Naive thymus-derived CD4-positive, alpha-beta T cell (primary cell): ENCODE data around the gene TLX2. TPM values are rescaled to one million over a fixed set of nuclear protein-coding genes. Genes with fewer than 3 reads are reported as not detected.

Experiments
- ATAC-seq: fragments of 150-1000 bp; cut with Tn5 transposase; 2 replicates; pipeline ENCODE4 v1.10.0; 2021; ENCODE audit warnings: mild to moderate bottlenecking, moderate library complexity
- CTCF ChIA-PET: fragments of 350-600 bp; sonication (Branson Sonifier 250); formaldehyde crosslinking; loops from one replicate; lab custom pipeline; 2021; ENCODE audit warnings: antibody characterized with exemption; lab: Charles Lee
- POLR2A ChIA-PET: fragments of 350-600 bp; sonication (Branson Sonifier 250); formaldehyde crosslinking; loops from one replicate; lab custom pipeline; 2021; ENCODE audit warnings: antibody characterized with exemption, inconsistent platforms; lab: Charles Lee
- DNase-seq, 9 donors: peaks; one replicate each; pipeline versions ENCODE4 v3.0.0 to v3.0.0-alpha.2; 2020 to 2022; ENCODE audit warnings: mixed read lengths in 1 of 9
- H3K27ac ChIP-seq: one replicate; pipeline ENCODE4 v1.7.0; 2013; ENCODE audit warnings: mild to moderate bottlenecking, low read depth, low read length, moderate library complexity
- H3K27me3 ChIP-seq, 2 donors: one replicate each; pipeline ENCODE4 v1.7.0; 2013; ENCODE audit warnings: low read length in 2 of 2, mild to moderate bottlenecking in 2 of 2, moderate library complexity in 2 of 2; ENCODE audit not compliant: control insufficient read depth in 2 of 2, insufficient read depth in 2 of 2
- H3K36me3 ChIP-seq, 3 experiments: 1 replicate in 2 of 3; 2 replicates in 1 of 3; pipeline ENCODE4 v1.7.0; 2013; ENCODE audit warnings: low read length in 3 of 3, mild to moderate bottlenecking in 3 of 3, moderate library complexity in 1 of 3; ENCODE audit not compliant: insufficient read depth in 3 of 3, control insufficient read depth in 2 of 3
- H3K4me1 ChIP-seq, 2 donors: one replicate each; pipeline ENCODE4 v1.7.0; 2013; ENCODE audit warnings: low read length in 2 of 2, mild to moderate bottlenecking in 2 of 2, moderate library complexity in 1 of 2; ENCODE audit not compliant: control insufficient read depth in 2 of 2, insufficient read depth in 2 of 2
- H3K4me3 ChIP-seq: 2 replicates; pipeline ENCODE4 v1.7.0; 2013; ENCODE audit warnings: mild to moderate bottlenecking, low read length
- H3K9me3 ChIP-seq, 3 experiments: 1 replicate in 2 of 3; 2 replicates in 1 of 3; pipeline ENCODE4 v1.7.0; 2013; ENCODE audit warnings: low read length in 3 of 3; ENCODE audit not compliant: control insufficient read depth in 2 of 3
- H3K27ac Mint-ChIP-seq, 9 donors: one replicate each; pipeline ENCODE4 v1.8.0; 2020 to 2022; ENCODE audit warnings: mixed read lengths in 9 of 9, mild to moderate bottlenecking in 8 of 9, moderate library complexity in 5 of 9, inconsistent platforms in 2 of 9
- H3K27me3 Mint-ChIP-seq, 5 donors: one replicate each; pipeline ENCODE4 v1.8.0; 2021 to 2022; ENCODE audit warnings: mixed read lengths in 5 of 5, mild to moderate bottlenecking in 1 of 5
- H3K36me3 Mint-ChIP-seq, 5 donors: one replicate each; pipeline ENCODE4 v1.8.0; 2020 to 2022; ENCODE audit warnings: mixed read lengths in 5 of 5, mild to moderate bottlenecking in 3 of 5, inconsistent platforms in 1 of 5
- H3K4me1 Mint-ChIP-seq, 7 donors: one replicate each; pipeline ENCODE4 v1.8.0; 2020 to 2022; ENCODE audit warnings: mixed read lengths in 7 of 7, mild to moderate bottlenecking in 3 of 7, inconsistent platforms in 1 of 7
- H3K4me3 Mint-ChIP-seq, 10 donors: one replicate each; pipeline ENCODE4 v1.8.0; 2020 to 2022; ENCODE audit warnings: mild to moderate bottlenecking in 10 of 10, mixed read lengths in 10 of 10, moderate library complexity in 6 of 10, inconsistent platforms in 2 of 10
- H3K9me3 Mint-ChIP-seq, 11 donors: one replicate each; pipeline ENCODE4 v1.8.0; 2020 to 2022; ENCODE audit warnings: mixed read lengths in 11 of 11, mild to moderate bottlenecking in 4 of 11, inconsistent platforms in 1 of 11, moderate library complexity in 1 of 11
- intact Hi-C, 2 donors: fragments of 100-400 bp; cut with micrococcal nuclease; formaldehyde crosslinking; loops; one replicate each; pipeline ENCODE4 v1.15.1; 2023
- polyA plus RNA-seq, 2 donors: library from polyadenylated mRNA; unstranded; fragments of 300-500 nt; fragmentation: Illumina TruSeq; gene quantifications; one replicate each; pipeline ENCODE4 v1.2.3, GENCODE V29; 2021
- total RNA-seq, 6 experiments: library from RNA in 5 of 6; stranded (reverse) in 5 of 6; gene quantifications; 1 replicate in 5 of 6; 2 replicates in 1 of 6; pipeline ENCODE4 v1.2.3 and lab custom pipeline; 2021 to 2026

Gene TLX2
- total and polyA plus RNA-seq, 7 experiments from 2014 or later = 0.34 to 0.66 TPM; not detected in 5

- peak within 1 kb of the TSS; percentile 97 to 100 (median 100) for H3K27ac Mint-ChIP-seq
- H3K9me3 ChIP-seq = no peaks in the 10 kb centered on the region
- CTCF ChIA-PET = interaction anchor here (0.5 to 1.5 kb wide), 3 partner anchors 24 to 29 kb away, joined by 3 to 4 read pairs (median 4); partner anchors contain the start of genes CCDC142 and TTC31
- intact Hi-C loops = loop anchor here (1.0 to 10.0 kb wide), 13 partner anchors 9 to 451 kb away; partner anchors contain the start of genes AUP1 (in 2 of the 2), DOK1 (in 2 of the 2), HTRA2 (in 2 of the 2) and TTC31 (in 2 of the 2)
- H3K36me3 ChIP-seq = peaks cover 0 to 20% (median 5%) of the 10 kb centered on the region in 3 experiments
- peak; percentile 97 to 99 (median 98) for DNase-seq
- peak within 1 kb of the TSS; percentile 95 to 100 (median 99) for H3K4me3 Mint-ChIP-seq
- peaks cover 47 to 58% (median 49%) of the 10 kb centered on the region in 5 donors for H3K27me3 Mint-ChIP-seq
- POLR2A ChIA-PET = interaction anchor here (0.6 to 5.0 kb wide), 15 partner anchors 8 to 308 kb away, joined by 3 to 33 read pairs (median 4); partner anchors contain the start of genes AUP1, CCDC142, HTRA2 and LBX2
- H3K9me3 Mint-ChIP-seq = peaks cover 0 to 6% (median 0%) of the 10 kb centered on the region in 11 donors
- peak within 1 kb of the TSS; percentile 94 for H3K27ac ChIP-seq
- H3K4me1 ChIP-seq = peaks cover 16 to 29% of the 10 kb centered on the region in 2 donors
- peaks cover 34 to 66% (median 57%) of the 10 kb centered on the region in 7 donors for H3K4me1 Mint-ChIP-seq
- H3K27me3 ChIP-seq = peaks cover 3 to 16% of the 10 kb centered on the region in 2 donors
- ATAC-seq = peak; percentile 96
- peak within 1 kb of the TSS; percentile 96 for H3K4me3 ChIP-seq
- H3K36me3 Mint-ChIP-seq = peaks cover 16 to 33% (median 28%) of the 10 kb centered on the region in 5 donors
Measured at GRCh38 chr2:74507145-74507925, 6.9 kb upstream of the TLX2 start, which contains the start of gene PCGF1. PCGF1 (minus strand) TSS chr2:74507695; CDS start chr2:74507668, 27 bp downstream.

DNA sequence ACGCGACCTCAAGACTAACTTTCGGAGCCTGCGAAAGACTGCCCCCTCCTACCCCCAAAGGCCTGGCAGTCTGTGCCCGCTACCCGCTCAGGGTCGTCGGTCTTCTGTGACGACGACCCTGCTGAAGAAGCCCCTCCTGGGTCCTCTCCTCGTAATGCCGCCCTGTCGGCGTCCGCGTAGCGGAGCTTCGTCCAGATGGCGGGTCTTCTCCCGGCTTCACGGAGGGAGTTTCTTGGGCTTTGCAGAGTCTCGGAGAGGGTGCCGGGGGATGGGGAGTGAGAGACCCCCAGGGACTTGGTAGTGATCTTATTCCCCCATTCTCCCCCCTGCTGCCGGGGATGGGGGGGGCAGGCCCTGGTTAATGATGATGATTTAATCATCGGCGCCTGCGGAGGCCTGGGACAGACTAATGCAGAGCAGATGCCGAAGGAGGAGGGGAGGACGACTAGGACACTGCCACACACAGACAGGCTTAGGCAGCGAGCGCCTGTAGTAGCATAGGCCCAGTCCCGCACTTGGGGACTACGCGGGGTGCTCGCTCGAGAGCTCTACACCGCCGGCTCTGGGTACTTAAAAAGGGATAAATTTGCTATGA, 6.2 kb upstream of the TLX2 start:
- ATAC-seq = no peak
- H3K4me3 ChIP-seq = peak overlapping the region; percentile 96
- Mint-ChIP-seq H3K4me1 (peaks cover 34 to 62% (median 51%) of the 10 kb centered on the region in 7 donors), H3K36me3 (peaks cover 16 to 33% (median 25%) of the 10 kb centered on the region in 5 donors), H3K27ac (peak overlapping the region; percentile 97 to 100 (median 100)), H3K27me3 (peaks cover 47 to 58% (median 50%) of the 10 kb centered on the region in 5 donors), H3K4me3 (peak overlapping the region; percentile 95 to 100 (median 99)), H3K9me3 (peaks cover 0 to 6% (median 0%) of the 10 kb centered on the region in 11 donors)
- peak in 1 of 9 donors; percentile 29 for DNase-seq
- POLR2A ChIA-PET = interaction anchor here (0.9 to 5.0 kb wide), 12 partner anchors 9 to 50 kb away, joined by 3 to 33 read pairs (median 5); partner anchors contain the start of genes AUP1, CCDC142, HTRA2 and LBX2
- peak overlapping the region; percentile 94 for H3K27ac ChIP-seq
- intact Hi-C loops = loop anchor here (1.0 to 10.0 kb wide), 13 partner anchors 8 to 450 kb away; partner anchors contain the start of genes AUP1 (in 2 of the 2), DOK1 (in 2 of the 2), HTRA2 (in 2 of the 2) and TTC31 (in 2 of the 2)
- no peaks in the 10 kb centered on the region for H3K9me3 ChIP-seq
- H3K27me3 ChIP-seq = peaks cover 0 to 15% of the 10 kb centered on the region in 2 donors
- H3K4me1 ChIP-seq = peaks cover 16 to 22% of the 10 kb centered on the region in 2 donors
- CTCF ChIA-PET = interaction anchor here (0.5 to 1.5 kb wide), 3 partner anchors 24 to 29 kb away, joined by 3 to 4 read pairs (median 4); partner anchors contain the start of genes CCDC142 and TTC31
- H3K36me3 ChIP-seq = peaks cover 0 to 20% (median 5%) of the 10 kb centered on the region in 3 experiments

DNA sequence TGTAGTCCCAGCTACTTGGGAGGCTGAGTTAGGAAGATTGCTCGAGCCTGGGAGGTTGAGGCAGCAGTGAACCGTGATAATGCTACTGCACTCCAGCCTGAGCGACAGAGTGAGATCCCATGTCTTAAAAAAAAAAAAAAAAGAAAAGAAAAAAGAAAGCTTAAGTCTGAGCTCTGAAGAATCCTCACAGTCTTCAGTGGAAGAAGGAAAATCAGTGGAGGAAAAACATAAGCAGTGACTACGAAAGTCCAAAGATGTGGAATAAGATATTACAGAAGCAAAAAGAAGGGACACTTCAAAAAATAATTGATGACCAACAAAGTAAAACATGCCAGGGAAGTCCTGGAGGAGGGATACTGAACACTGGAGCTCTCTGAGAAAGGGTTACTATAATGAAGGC, 4.0 kb upstream of the TLX2 start:
- H3K4me3 ChIP-seq = no peak overlapping the region
- ATAC-seq = no peak
- intact Hi-C loops = no loop called here
- POLR2A ChIA-PET = interaction anchor here (1.7 to 5.0 kb wide), 4 partner anchors 12 to 52 kb away, joined by 7 to 33 read pairs (median 22); partner anchors contain the start of genes AUP1, CCDC142, HTRA2 and TTC31
- no peak overlapping the region for H3K27ac Mint-ChIP-seq
- no peak for DNase-seq
- H3K36me3 ChIP-seq = peaks cover 0 to 11% (median 4%) of the 10 kb centered on the region in 3 experiments
- peaks cover 0 to 6% (median 0%) of the 10 kb centered on the region in 11 donors for H3K9me3 Mint-ChIP-seq
- peaks cover 5 to 23% of the 10 kb centered on the region in 2 donors for H3K27me3 ChIP-seq
- peaks cover 23 to 49% (median 37%) of the 10 kb centered on the region in 7 donors for H3K4me1 Mint-ChIP-seq
- H3K4me3 Mint-ChIP-seq = no peak overlapping the region
- peaks cover 17 to 34% of the 10 kb centered on the region in 2 donors for H3K4me1 ChIP-seq
- no peaks in the 10 kb centered on the region for H3K9me3 ChIP-seq
- H3K36me3 Mint-ChIP-seq = peaks cover 4 to 19% (median 15%) of the 10 kb centered on the region in 5 donors
- H3K27ac ChIP-seq = no peak overlapping the region
- peaks cover 29 to 53% (median 42%) of the 10 kb centered on the region in 5 donors for H3K27me3 Mint-ChIP-seq
- CTCF ChIA-PET = interaction anchor here (1.5 kb wide), 1 partner anchor 20 kb away, joined by 6 read pairs; the partner anchor contains the start of genes AUP1 and HTRA2

DNA sequence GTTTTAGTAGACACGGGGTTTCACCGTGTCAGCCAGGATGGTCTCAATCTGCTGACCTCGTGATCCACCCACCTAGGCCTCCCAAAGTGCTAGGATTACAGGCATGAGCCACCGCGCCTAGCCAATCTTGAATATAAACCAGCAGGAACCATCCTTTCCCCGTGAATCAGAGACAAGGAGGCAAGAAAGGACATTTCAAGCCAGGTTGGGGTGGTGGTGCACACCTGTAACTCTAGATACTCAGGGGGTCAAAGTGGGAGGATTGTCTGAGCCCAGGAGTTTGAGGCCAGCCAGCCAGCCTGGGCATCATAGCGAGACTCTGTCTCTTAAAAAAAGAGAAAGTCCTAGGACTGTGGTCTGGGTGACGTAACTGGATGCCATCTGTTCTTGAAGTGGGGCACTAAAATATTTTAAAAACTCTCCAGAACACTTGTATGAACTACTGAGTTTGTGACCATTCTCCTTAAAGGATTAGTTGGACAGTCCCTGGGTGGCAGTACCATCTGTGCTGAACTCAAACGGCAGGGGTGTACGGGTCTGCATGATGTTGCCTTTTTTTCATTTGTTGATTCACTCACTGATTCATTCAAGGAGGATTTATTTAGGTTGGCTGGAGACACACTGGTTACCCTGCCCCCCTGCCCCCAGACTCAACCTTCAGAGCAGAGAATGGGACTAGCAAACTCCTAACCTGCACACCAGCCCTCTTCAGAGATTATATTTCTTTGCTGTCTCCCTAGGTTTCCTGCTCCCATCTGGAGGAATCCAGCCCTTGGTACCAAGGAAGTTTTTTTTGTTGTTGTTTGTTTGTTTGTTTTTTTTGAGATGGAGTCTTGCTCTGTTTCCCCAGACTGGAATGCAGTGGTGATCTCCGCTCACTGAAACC, 2.9 kb upstream of the TLX2 start:
- Histone ChIP-seq H3K27me3 (peaks cover 6 to 27% of the 10 kb centered on the region in 2 donors), H3K4me3 (no peak overlapping the region), H3K9me3 (no peaks in the 10 kb centered on the region), H3K27ac (no peak overlapping the region), H3K36me3 (peaks cover 0 to 4% (median 0%) of the 10 kb centered on the region in 3 experiments), H3K4me1 (peaks cover 21 to 33% of the 10 kb centered on the region in 2 donors)
- ATAC-seq = no peak
- intact Hi-C loops = no loop called here
- DNase-seq = no peak
- Mint-ChIP-seq H3K9me3 (peaks cover 0 to 6% (median 0%) of the 10 kb centered on the region in 11 donors), H3K27me3 (peaks cover 28 to 61% (median 46%) of the 10 kb centered on the region in 5 donors), H3K4me1 (peaks cover 25 to 47% (median 36%) of the 10 kb centered on the region in 7 donors), H3K4me3 (peak overlapping the region in 1 of 10 donors; percentile 5), H3K36me3 (peaks cover 4 to 12% (median 9%) of the 10 kb centered on the region in 5 donors), H3K27ac (peak overlapping the region in 1 of 9 donors; percentile 30)
- CTCF ChIA-PET = interaction anchor here (1.5 kb wide), 1 partner anchor 19 kb away, joined by 6 read pairs; the partner anchor contains the start of genes AUP1 and HTRA2
- POLR2A ChIA-PET = interaction anchor here (4.6 to 5.0 kb wide), 2 partner anchors 18 to 29 kb away, joined by 22 to 33 read pairs; partner anchors contain the start of genes AUP1, CCDC142, HTRA2 and TTC31
